HCT116 (cell line): ENCODE data around the gene ADORA1. TPM values are rescaled to one million over a fixed set of nuclear protein-coding genes. Genes with fewer than 3 reads are reported as not detected.

Source experiments
- ATAC-seq: fragments of 200-7000 bp; cut with Tn5 transposase; 2 replicates; pipeline ENCODE4 v1.9.1; 2020; ENCODE audit warnings: mild to moderate bottlenecking, moderate library complexity
- BruUV-seq: library from RNA; stranded (reverse); fragments of 400-500 nt; replicated peaks from 2 replicates; lab custom pipeline; 2021; lab: Mats Ljungman, UMichigan
- CTCF ChIA-PET: fragments of 300-600 bp; sonication (Branson Sonifier 250); formaldehyde crosslinking; loops from one replicate; lab custom pipeline; 2021; ENCODE audit warnings: antibody characterized with exemption; lab: Charles Lee
- POLR2A ChIA-PET: fragments of 300-600, 350-600 bp; sonication (Branson Sonifier 250); formaldehyde crosslinking; loops from one replicate; lab custom pipeline; 2021; ENCODE audit warnings: antibody characterized with exemption; lab: Charles Lee
- RAD21 ChIA-PET, 2 experiments: fragments of 300-600 bp; sonication (Branson Sonifier 250); formaldehyde crosslinking; loops; one replicate each; lab custom pipeline; 2023; ENCODE audit warnings: low total read pairs in 2 of 2; ENCODE audit not compliant: uncharacterized antibody in 2 of 2, unreplicated experiment in 2 of 2, low non-redundant PET in 1 of 2; lab: Charles Lee
- DNase-seq: peaks from one replicate; pipeline ENCODE4 v3.0.0-alpha.2; 2010; ENCODE audit warnings: low read depth, low spot score
- H2AFZ ChIP-seq: fragments of 200-600 bp; shearing (Covaris generic), sonication (generic); 2 replicates; pipeline ENCODE4 v1.6.1; 2017; ENCODE audit warnings: low read depth, mixed run types, mixed read lengths, antibody characterized with exemption, low read length; ENCODE audit not compliant: poor library complexity, severe bottlenecking
- H3K27ac ChIP-seq: 2 replicates; pipeline ENCODE4 v1.5.1; 2012; ENCODE audit warnings: low read depth, low read length
- H3K27me3 ChIP-seq: fragments of 200-600 bp; sonication (generic); 2 replicates; pipeline ENCODE4 v1.6.1; 2016; ENCODE audit warnings: mixed run types, low read length, mixed read lengths; ENCODE audit not compliant: insufficient read depth
- H3K36me3 ChIP-seq, 2 experiments: fragments of 200-500 bp in 1 of 2; fragments of 200-600 bp in 1 of 2; sonication (Bioruptor generic) in 1 of 2; sonication (generic) in 1 of 2; 2 replicates each; pipeline versions ENCODE4 v1.5.1 to v1.6.1; 2014 to 2016; ENCODE audit warnings: low read length in 2 of 2, inconsistent platforms in 1 of 2, mixed read lengths in 1 of 2, mixed run types in 1 of 2; ENCODE audit not compliant: insufficient read depth in 2 of 2, control insufficient read depth in 1 of 2
- H3K4me1 ChIP-seq, 2 experiments: fragments of 200-600 bp in 1 of 2; sonication (generic) in 1 of 2; 2 replicates each; pipeline versions ENCODE4 v1.5.1 to v1.6.1; 2012 to 2017; ENCODE audit warnings: low read length in 2 of 2, inconsistent platforms in 1 of 2, mild to moderate bottlenecking in 1 of 2, mixed read lengths in 1 of 2, mixed run types in 1 of 2, moderate library complexity in 1 of 2; ENCODE audit not compliant: insufficient read depth in 2 of 2, control insufficient read depth in 1 of 2
- H3K4me2 ChIP-seq: fragments of 200-600 bp; sonication (generic); 2 replicates; pipeline ENCODE4 v1.6.1; 2017; ENCODE audit warnings: mixed run types, low read length, mixed read lengths
- H3K4me3 ChIP-seq, 2 experiments: fragments of 200-600 bp in 1 of 2; sonication (generic) in 1 of 2; replicated peaks in 1 of 2; 2 replicates each; pipeline ENCODE4 v1.5.1; 2011 to 2016; ENCODE audit warnings: low read length in 2 of 2, control low read depth in 1 of 2, low read depth in 1 of 2, mild to moderate bottlenecking in 1 of 2, mixed read lengths in 1 of 2, mixed run types in 1 of 2
- H3K79me2 ChIP-seq: fragments of 200-600 bp; sonication (generic); 2 replicates; pipeline ENCODE4 v1.6.1; 2017; ENCODE audit warnings: mild to moderate bottlenecking, mixed run types, low read length, moderate library complexity, mixed read lengths; ENCODE audit not compliant: insufficient read depth
- H3K9ac ChIP-seq: fragments of 200-600 bp; sonication (generic); 2 replicates; pipeline ENCODE4 v1.6.1; 2016; ENCODE audit warnings: low read length, mixed read lengths
- H3K9me2 ChIP-seq: fragments of 200-600 bp; sonication (generic), shearing (Covaris generic); 2 replicates; pipeline ENCODE4 v1.6.1; 2017; ENCODE audit warnings: mixed run types, mild to moderate bottlenecking, moderate library complexity; ENCODE audit not compliant: insufficient read depth
- H3K9me3 ChIP-seq, 2 experiments: fragments of 200-500 bp in 1 of 2; fragments of 200-600 bp in 1 of 2; sonication (Bioruptor generic) in 1 of 2; sonication (generic) in 1 of 2; 2 replicates each; pipeline ENCODE4 v1.6.1; 2014 to 2017; ENCODE audit warnings: low read length in 2 of 2, mixed read lengths in 2 of 2, inconsistent platforms in 1 of 2, low read depth in 1 of 2, mild to moderate bottlenecking in 1 of 2, mixed run types in 1 of 2, moderate library complexity in 1 of 2; ENCODE audit not compliant: control insufficient read depth in 1 of 2, insufficient read depth in 1 of 2
- H4K20me1 ChIP-seq: fragments of 200-600 bp; sonication (generic), shearing (Covaris generic); 2 replicates; pipeline ENCODE4 v1.6.1; 2017; ENCODE audit warnings: mixed run types, mild to moderate bottlenecking, moderate library complexity; ENCODE audit not compliant: insufficient read depth
- CBX3 ChIP-seq: IDR thresholded peaks from 2 replicates; pipeline ENCODE4 v1.6.1; 2012; ENCODE audit warnings: low read depth
- CTCF ChIP-seq, 3 experiments: fragments of 200-600 bp in 1 of 3; sonication (generic) in 1 of 3; IDR thresholded peaks in 2 of 3; conservative IDR thresholded peaks in 1 of 3; 2 replicates each; pipeline ENCODE4 v1.5.1; 2012 to 2017; ENCODE audit warnings: low read depth in 2 of 3, low read length in 2 of 3, antibody characterized with exemption in 1 of 3, borderline replicate concordance in 1 of 3, control low read depth in 1 of 3, mild to moderate bottlenecking in 1 of 3, mixed read lengths in 1 of 3, mixed run types in 1 of 3, moderate library complexity in 1 of 3; ENCODE audit not compliant: insufficient read depth in 1 of 3
- EZH2 ChIP-seq: fragments of 200-600 bp; sonication (generic); IDR thresholded peaks from 2 replicates; pipeline ENCODE4 v1.6.1; 2017; ENCODE audit warnings: antibody characterized with exemption, mixed run types
- JUND ChIP-seq: IDR thresholded peaks from 2 replicates; pipeline ENCODE4 v1.6.1; 2012
- POLR2A ChIP-seq: IDR thresholded peaks from 2 replicates; pipeline ENCODE4 v1.7.0; 2011; ENCODE audit warnings: borderline replicate concordance; ENCODE audit not compliant: insufficient read depth, insufficient read length; ENCODE audit errors: extremely low read depth
- SP1 ChIP-seq: IDR thresholded peaks from 2 replicates; pipeline ENCODE4 v1.6.1; 2012; ENCODE audit warnings: low read depth
- YY1 ChIP-seq: IDR thresholded peaks from 2 replicates; pipeline ENCODE4 v1.6.1; 2011; ENCODE audit warnings: low read length, low read depth, moderate library complexity, mild to moderate bottlenecking; ENCODE audit not compliant: insufficient replicate concordance; ENCODE audit errors: extremely low read depth
- ZFX ChIP-seq: fragments of 450-650 bp; IDR thresholded peaks from 2 replicates; pipeline ENCODE4 v1.6.1; 2017
- ZNF274 ChIP-seq: fragments of 200-500 bp; sonication (Bioruptor generic); IDR thresholded peaks from 2 replicates; pipeline ENCODE4 v1.6.1; 2014; ENCODE audit warnings: mild to moderate bottlenecking, low read depth, low read length, inconsistent platforms
- intact Hi-C: fragments of 100-400 bp; cut with micrococcal nuclease; formaldehyde crosslinking; loops from 2 replicates; pipeline ENCODE4 v1.10.0; 2022
- total RNA-seq: library from RNA; stranded (reverse); gene quantifications from one replicate; pipeline ENCODE4 v1.2.1, GENCODE V29; 2021; ENCODE audit not compliant: unreplicated experiment

The ADORA1 gene
- total RNA-seq, 1 experiment from 2014 or later: 2.8 TPM

- ATAC-seq: no peak
- no peak for DNase-seq
- no peaks in the 10 kb centered on the region; a peak in 1 of 4 replicates for H3K4me1 ChIP-seq
- no peak overlapping the region for H3K4me2 ChIP-seq
- no peak overlapping the region for H3K4me3 ChIP-seq
- no peaks in the 10 kb centered on the region for H3K9me3 ChIP-seq
- H3K27ac ChIP-seq: no peak overlapping the region
- H2AFZ ChIP-seq: no peak overlapping the region
- H3K79me2 ChIP-seq: no peaks in the 10 kb centered on the region
- no peaks in the 10 kb centered on the region for H3K36me3 ChIP-seq
- H3K27me3 ChIP-seq: peaks cover 34% of the 10 kb centered on the region
- BruUV-seq: no TSS peak
- CTCF ChIA-PET: no interaction called here
- RAD21 ChIA-PET: no interaction called here
- intact Hi-C loops: no loop called here
- TF ChIP-seq CBX3: no peak
- TF ChIP-seq JUND: no peak
- TF ChIP-seq SP1: no peak
- no peak for TF ChIP-seq ZFX
- no peak for TF ChIP-seq EZH2
- TF ChIP-seq ZNF274: no peak
- no peak for TF ChIP-seq YY1
- TF ChIP-seq CTCF (IDR thresholded peaks at IDR 0.05 in 2 of 3, conservative IDR thresholded peaks at IDR 0.05 in 1 of 3; ENCODE audit: borderline replicate concordance in 1 of 3, insufficient read depth in 1 of 3, low read depth in 2 of 3, low read length in 2 of 3): no peak
- no peak for TF ChIP-seq POLR2A
- TF ChIP-seq, all 23 proteins: peak for 0
- POLR2A ChIA-PET: no interaction called here
- no peaks in the 10 kb centered on the region for H3K9me2 ChIP-seq
- no peaks in the 10 kb centered on the region for H4K20me1 ChIP-seq
- H3K9ac ChIP-seq: no peak overlapping the region
Observed at GRCh38 chr1:203104789-203105390, 22.6 kb upstream of the ADORA1 start.
